HL-60 (cell line): ENCODE data around the gene GAK.

ENCODE experiments used
- GABPA ChIP-seq: IDR thresholded peaks from 2 replicates; pipeline ENCODE4 v1.6.1; 2012; ENCODE audit warnings: low read depth
- POLR2AphosphoS5 ChIP-seq: IDR thresholded peaks from 2 replicates; pipeline ENCODE4 v1.6.1; 2012; ENCODE audit warnings: low read depth
- REST ChIP-seq: IDR thresholded peaks from 2 replicates; pipeline ENCODE4 v1.6.1; 2012; ENCODE audit warnings: low read depth; ENCODE audit not compliant: insufficient replicate concordance
- SPI1 ChIP-seq: IDR thresholded peaks from 2 replicates; pipeline ENCODE4 v1.6.1; 2012; ENCODE audit warnings: low read depth, mild to moderate bottlenecking, borderline replicate concordance
- TF ChIP-seq, protein P1 (sequence below): IDR thresholded peaks from one replicate; pipeline ENCODE4 v1.5.1; 2011; ENCODE audit warnings: low read length, control low read depth, inconsistent platforms; ENCODE audit not compliant: insufficient read depth

- TF ChIP-seq, protein P1, sequence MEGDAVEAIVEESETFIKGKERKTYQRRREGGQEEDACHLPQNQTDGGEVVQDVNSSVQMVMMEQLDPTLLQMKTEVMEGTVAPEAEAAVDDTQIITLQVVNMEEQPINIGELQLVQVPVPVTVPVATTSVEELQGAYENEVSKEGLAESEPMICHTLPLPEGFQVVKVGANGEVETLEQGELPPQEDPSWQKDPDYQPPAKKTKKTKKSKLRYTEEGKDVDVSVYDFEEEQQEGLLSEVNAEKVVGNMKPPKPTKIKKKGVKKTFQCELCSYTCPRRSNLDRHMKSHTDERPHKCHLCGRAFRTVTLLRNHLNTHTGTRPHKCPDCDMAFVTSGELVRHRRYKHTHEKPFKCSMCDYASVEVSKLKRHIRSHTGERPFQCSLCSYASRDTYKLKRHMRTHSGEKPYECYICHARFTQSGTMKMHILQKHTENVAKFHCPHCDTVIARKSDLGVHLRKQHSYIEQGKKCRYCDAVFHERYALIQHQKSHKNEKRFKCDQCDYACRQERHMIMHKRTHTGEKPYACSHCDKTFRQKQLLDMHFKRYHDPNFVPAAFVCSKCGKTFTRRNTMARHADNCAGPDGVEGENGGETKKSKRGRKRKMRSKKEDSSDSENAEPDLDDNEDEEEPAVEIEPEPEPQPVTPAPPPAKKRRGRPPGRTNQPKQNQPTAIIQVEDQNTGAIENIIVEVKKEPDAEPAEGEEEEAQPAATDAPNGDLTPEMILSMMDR: no peak
- TF ChIP-seq REST (no peak), POLR2AphosphoS5 (no peak), SPI1 (no peak), GABPA (no peak)
Observed at GRCh38 chr4:801436-802124, 130.5 kb downstream of the GAK start.
